ENCODE data around the gene COX4I1. TPM values are rescaled to one million over a fixed set of nuclear protein-coding genes. Genes with fewer than 3 reads are reported as not detected.

The COX4I1 gene
- total RNA-seq, 1 experiment from 2014 or later: 506 TPM

DNA sequence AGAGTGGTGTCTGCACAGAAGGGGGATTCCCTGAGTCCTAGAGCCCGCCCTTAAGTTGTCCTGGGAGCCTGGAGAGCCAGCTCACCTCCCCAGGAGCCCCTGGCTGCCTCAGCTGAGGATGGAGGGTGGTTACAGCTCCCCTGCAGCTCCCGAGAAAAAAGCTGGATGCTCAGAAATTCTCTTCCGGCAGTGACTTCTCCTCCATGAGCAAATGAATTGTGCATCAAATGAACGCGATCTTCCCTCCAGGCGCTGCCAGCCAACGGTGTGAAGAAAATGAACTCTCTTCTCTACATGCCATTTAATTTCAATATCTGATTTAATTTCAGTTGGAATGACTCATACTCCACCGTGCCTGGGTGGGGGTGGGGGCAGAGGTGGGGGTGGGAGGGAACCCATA lies 34.3 kb upstream of the COX4I1 start:
- H2AFZ ChIP-seq (ENCODE audit: low read length): no peak overlapping the region
- Mint-ChIP-seq H3K9me3 (no peaks in the 10 kb centered on the region), H3K36me3 (ENCODE audit: insufficient read depth in 1 of 3, low read depth in 3 of 3) (no peaks in the 10 kb centered on the region; a peak in 2 of 7 replicates), H3K27ac (no peak overlapping the region), H3K4me1 (peaks cover 25 to 41% of the 10 kb centered on the region in 2 experiments), H3K4me3 (no peak overlapping the region), H3K27me3 (ENCODE audit: low read depth) (peaks cover 5% of the 10 kb centered on the region)
- peaks cover 3% of the 10 kb centered on the region; the same call in 1 of the 2 replicates for H3K4me1 ChIP-seq (ENCODE audit: insufficient read depth, low read length)
- H3K4ac ChIP-seq (ENCODE audit: low read depth, low read length): no peak overlapping the region
- no peaks in the 10 kb centered on the region for H3K27me3 ChIP-seq (ENCODE audit: insufficient read depth, low read length)
- no peak overlapping the region for H3K9ac ChIP-seq (ENCODE audit: extremely low read depth, insufficient read length, low read length)
- H2BK15ac ChIP-seq (ENCODE audit: low read depth, low read length): no peak overlapping the region
- H2BK20ac ChIP-seq (ENCODE audit: low read depth, low read length, poor library complexity, severe bottlenecking): no peak overlapping the region
- H2BK5ac ChIP-seq (ENCODE audit: insufficient read length, low read length): no peak overlapping the region
- no peak overlapping the region for H2AK5ac ChIP-seq (ENCODE audit: insufficient read length, low read length)
- H3K23ac ChIP-seq (ENCODE audit: insufficient read length, low read depth, low read length): no peak overlapping the region
- no peak overlapping the region for H4K5ac ChIP-seq (ENCODE audit: insufficient read length, low read depth, low read length)
- H3K79me1 ChIP-seq (ENCODE audit: insufficient read depth, low read depth, low read length, poor library complexity, severe bottlenecking): no peaks in the 10 kb centered on the region
- H3K9me3 ChIP-seq (ENCODE audit: control insufficient read depth, low read depth, low read length): no peaks in the 10 kb centered on the region
- no peaks in the 10 kb centered on the region for H4K20me1 ChIP-seq (ENCODE audit: control insufficient read depth, insufficient read depth, insufficient read length)
- no peak overlapping the region for H3T11ph ChIP-seq (ENCODE audit: low read length)
- no peak overlapping the region for H4K8ac ChIP-seq (replicated peaks; ENCODE audit: insufficient read length, low read depth, low read length)
- H3K18ac ChIP-seq (ENCODE audit: insufficient read length, low read depth, low read length): no peak overlapping the region
- no peak overlapping the region for H3K4me2 ChIP-seq (ENCODE audit: insufficient read depth, insufficient read length, low read length)
- no peak for DNase-seq
- H3K14ac ChIP-seq (ENCODE audit: insufficient read depth, low read length): no peak overlapping the region
- H3K79me2 ChIP-seq (ENCODE audit: insufficient read depth, low read length): no peaks in the 10 kb centered on the region
- H2BK120ac ChIP-seq (ENCODE audit: low read depth, low read length, poor library complexity, severe bottlenecking): no peak overlapping the region
- H4K91ac ChIP-seq (ENCODE audit: insufficient read length, low read depth, low read length): no peak overlapping the region
- H2BK12ac ChIP-seq (ENCODE audit: insufficient read length, low read depth, low read length): no peak overlapping the region
- no peak overlapping the region for H3K56ac ChIP-seq (ENCODE audit: insufficient read length, low read depth, low read length)
- TF ChIP-seq, protein P1, sequence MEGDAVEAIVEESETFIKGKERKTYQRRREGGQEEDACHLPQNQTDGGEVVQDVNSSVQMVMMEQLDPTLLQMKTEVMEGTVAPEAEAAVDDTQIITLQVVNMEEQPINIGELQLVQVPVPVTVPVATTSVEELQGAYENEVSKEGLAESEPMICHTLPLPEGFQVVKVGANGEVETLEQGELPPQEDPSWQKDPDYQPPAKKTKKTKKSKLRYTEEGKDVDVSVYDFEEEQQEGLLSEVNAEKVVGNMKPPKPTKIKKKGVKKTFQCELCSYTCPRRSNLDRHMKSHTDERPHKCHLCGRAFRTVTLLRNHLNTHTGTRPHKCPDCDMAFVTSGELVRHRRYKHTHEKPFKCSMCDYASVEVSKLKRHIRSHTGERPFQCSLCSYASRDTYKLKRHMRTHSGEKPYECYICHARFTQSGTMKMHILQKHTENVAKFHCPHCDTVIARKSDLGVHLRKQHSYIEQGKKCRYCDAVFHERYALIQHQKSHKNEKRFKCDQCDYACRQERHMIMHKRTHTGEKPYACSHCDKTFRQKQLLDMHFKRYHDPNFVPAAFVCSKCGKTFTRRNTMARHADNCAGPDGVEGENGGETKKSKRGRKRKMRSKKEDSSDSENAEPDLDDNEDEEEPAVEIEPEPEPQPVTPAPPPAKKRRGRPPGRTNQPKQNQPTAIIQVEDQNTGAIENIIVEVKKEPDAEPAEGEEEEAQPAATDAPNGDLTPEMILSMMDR (conservative IDR thresholded peaks at IDR 0.05): no peak
- H3K27ac ChIP-seq (ENCODE audit: insufficient read length, low read depth, low read length): no peak overlapping the region
- no peaks in the 10 kb centered on the region for H3K23me2 ChIP-seq (ENCODE audit: insufficient read length, low read depth, low read length, poor library complexity, severe bottlenecking)
- WGBS (ENCODE audit: extremely low coverage, insufficient read length, low lambda C conversion rate): no CpG with 5 or more reads among the region's 8 CpGs

All from H9 (cell line).